Astrocyte of the cerebellum (primary cell): ENCODE data around the gene AFF3.
"Not testable (repeated sequence)": the region's sequence is repeated elsewhere in the genome, so short reads cannot be mapped to it uniquely, and the experiment has no call there.

Experiments
- DNase-seq: peaks from one replicate; pipeline ENCODE4 v3.0.0-alpha.2; 2011; ENCODE audit warnings: low read depth
- H3K4me3 ChIP-seq: 2 replicates; pipeline ENCODE4 v1.5.1; 2011; ENCODE audit warnings: mild to moderate bottlenecking, low read depth, low read length, moderate library complexity
- CTCF ChIP-seq: IDR thresholded peaks from 2 replicates; pipeline ENCODE4 v1.5.1; 2012; ENCODE audit warnings: low read length, low read depth, moderate library complexity, mild to moderate bottlenecking; ENCODE audit errors: missing control alignments
- in situ Hi-C: cut with HindIII; loops from 2 replicates; pipeline ENCODE4 v1.10.0; 2017; ENCODE audit warnings: low sequenced_read_pairs

Gene AFF3

GRCh38 chr2:99504844-99505584 is 637.4 kb downstream of the AFF3 start:
- no peak for DNase-seq
- H3K4me3 ChIP-seq, result no peak overlapping the region
- no peak for TF ChIP-seq CTCF
- in situ Hi-C loops, result no loop called here

DNA sequence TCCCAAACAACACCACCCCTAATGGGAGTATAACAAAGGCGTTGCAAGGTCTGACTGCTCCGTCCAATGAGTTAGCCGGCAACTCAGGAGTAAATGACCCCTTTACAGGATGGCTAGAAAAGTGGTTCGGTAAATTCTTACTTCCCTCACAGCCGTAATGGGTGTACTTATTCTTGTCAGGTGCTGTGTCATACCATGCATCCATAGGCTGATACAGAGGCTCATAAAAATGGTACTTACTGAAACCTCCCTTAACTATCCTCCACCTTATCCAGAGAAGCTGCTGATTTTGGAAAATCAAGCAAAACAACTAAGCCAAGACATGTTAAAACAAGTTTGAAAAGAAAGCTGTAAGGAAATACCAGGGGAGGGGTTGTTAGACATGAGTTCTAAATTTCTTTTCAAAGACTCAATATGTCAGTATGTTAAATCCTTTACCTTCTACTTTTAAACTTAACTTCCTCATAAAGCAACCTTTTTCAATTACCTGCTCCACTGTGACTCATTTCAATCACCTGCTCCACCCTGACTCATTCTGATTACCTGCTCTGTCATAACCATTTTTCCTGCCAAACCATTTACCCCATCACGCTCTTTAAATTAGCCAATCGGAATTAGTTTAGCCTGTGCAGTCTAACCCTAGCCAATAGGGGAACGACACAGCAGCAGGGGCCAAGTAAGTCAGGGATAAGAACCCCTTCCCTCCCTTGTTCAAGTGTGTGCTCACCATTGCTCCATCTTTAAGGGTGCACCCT is 638.6 kb downstream of the AFF3 start:
- DNase-seq, result not testable (repeated sequence)

GRCh38 chr2:99496021-99496420 is 646.4 kb downstream of the AFF3 start:
- no peak for DNase-seq
- in situ Hi-C loops, result no loop called here
- TF ChIP-seq CTCF, result no peak
- no peak overlapping the region for H3K4me3 ChIP-seq

More for the DNA sequence above, 638.6 kb downstream of the AFF3 start:
- in situ Hi-C loops, H3K4me3 ChIP-seq: not testable (repeated sequence)
